GM21825 (cell line): ENCODE data around the gene WDR83.
"Not testable (repeated sequence)": the region's sequence is repeated elsewhere in the genome, so short reads cannot be mapped to it uniquely, and the experiment has no call there.

ENCODE experiments used
- ATAC-seq: cut with Tn5 transposase; IDR thresholded peaks from one replicate; pipeline ENCODE4 v1.9.1; 2021; ENCODE audit warnings: mild to moderate bottlenecking, moderate library complexity; ENCODE audit not compliant: unreplicated experiment

WDR83 gene, protein sequence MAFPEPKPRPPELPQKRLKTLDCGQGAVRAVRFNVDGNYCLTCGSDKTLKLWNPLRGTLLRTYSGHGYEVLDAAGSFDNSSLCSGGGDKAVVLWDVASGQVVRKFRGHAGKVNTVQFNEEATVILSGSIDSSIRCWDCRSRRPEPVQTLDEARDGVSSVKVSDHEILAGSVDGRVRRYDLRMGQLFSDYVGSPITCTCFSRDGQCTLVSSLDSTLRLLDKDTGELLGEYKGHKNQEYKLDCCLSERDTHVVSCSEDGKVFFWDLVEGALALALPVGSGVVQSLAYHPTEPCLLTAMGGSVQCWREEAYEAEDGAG

DNA sequence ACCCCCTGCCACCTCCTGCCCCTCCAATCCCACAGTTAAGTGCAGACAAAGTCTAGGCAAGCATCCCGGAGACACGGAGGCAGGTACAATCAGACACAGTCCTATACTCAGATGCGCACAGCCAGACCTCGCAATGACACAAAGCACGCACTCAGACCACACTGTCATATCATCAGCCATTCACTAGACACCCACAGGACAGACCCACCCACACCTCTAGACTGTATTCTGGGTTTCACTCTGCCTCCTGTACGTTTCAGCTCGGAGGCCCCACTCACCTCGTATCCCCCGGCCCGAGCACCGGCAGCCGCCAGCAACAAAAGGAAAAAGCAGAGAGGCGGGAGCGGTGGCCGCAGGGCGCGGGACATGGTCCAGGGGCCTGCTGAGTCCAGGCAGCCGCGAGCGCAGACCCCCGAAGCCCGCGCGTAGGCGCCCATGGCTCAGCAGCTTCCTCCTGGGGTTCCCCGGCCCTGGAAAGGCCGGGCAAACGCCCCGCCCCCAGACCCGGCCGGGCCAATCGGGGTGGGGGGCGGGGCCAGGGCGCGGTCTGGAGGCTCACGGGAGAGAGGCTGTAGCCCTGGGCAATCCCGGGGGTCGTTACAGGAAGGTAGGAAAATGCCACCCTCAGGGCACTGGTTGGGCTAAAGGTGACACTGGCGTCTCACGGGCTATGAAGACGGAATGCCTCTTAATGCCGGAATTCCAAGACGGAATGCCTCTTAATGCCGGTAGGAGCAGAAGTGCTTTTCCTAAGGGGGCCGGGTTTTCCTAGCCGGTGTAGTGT is at the start of gene WDR83, which contains the start of gene MAN2B1:
TSS of gene WDR83 (plus strand) at position 543 of the 784 bp plus-strand sequence. CDS start 2,984 bp downstream, outside the sequence.
TSS of gene MAN2B1 (minus strand) at position 478 of the 784 bp plus-strand sequence. CDS start at position 437, 41 bp downstream.
- peak; percentile 48 for ATAC-seq

DNA sequence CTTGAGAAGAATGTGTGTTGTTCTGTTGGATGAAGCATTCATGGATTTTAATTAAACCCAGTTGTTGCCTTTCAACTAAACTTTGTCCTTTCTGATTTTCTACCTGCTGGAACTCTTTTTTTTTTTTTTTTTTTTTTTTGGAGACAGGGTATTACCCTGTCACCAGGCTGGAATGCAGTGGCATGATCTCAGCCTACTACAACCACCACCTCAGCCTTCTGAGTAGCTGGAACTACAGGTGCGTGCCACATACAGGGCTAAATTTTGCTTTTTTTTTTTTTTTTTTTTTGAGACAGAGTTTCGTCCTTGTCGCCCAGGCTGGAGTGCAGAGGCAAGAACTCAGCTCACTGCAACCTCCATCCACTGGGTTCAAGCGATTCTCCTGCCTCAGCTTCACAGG is 49.0 kb upstream of the WDR83 start:
- no peak for ATAC-seq

GRCh38 chr19:12621253-12622024 is 45.2 kb upstream of the WDR83 start:
- ATAC-seq, result not testable (repeated sequence)

DNA sequence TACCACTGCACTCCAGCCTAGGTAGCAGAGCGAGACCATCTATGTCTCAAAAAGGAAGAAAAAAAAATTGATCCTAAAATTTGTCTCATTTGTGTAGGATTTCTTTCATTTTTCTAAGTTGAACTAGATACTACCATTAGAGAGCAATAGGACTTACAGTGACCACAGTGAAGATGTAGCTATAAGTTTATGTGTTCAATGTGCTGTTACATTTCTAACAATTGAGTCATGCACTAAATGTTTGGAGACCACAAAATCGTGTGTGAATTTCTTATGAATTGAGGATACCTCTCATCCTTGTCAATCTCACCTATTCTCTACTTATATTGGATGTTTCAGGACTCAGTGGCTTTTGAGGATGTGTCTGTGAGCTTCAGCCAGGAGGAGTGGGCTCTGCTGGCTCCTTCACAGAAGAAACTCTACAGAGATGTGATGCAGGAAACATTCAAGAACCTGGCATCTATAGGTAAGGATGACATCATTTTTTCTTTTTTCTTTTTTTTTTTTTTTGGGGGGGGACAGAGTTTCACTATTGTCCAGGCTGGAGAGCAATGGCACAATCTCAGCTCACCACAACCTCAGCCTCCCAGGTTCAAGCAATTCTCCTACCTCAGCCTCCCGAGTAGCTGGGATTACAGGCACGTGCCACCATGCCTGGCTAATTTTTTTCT is 43.1 kb upstream of the WDR83 start:
- ATAC-seq, result no peak

GRCh38 chr19:12626958-12627357 is 39.6 kb upstream of the WDR83 start:
- ATAC-seq, result no peak

DNA sequence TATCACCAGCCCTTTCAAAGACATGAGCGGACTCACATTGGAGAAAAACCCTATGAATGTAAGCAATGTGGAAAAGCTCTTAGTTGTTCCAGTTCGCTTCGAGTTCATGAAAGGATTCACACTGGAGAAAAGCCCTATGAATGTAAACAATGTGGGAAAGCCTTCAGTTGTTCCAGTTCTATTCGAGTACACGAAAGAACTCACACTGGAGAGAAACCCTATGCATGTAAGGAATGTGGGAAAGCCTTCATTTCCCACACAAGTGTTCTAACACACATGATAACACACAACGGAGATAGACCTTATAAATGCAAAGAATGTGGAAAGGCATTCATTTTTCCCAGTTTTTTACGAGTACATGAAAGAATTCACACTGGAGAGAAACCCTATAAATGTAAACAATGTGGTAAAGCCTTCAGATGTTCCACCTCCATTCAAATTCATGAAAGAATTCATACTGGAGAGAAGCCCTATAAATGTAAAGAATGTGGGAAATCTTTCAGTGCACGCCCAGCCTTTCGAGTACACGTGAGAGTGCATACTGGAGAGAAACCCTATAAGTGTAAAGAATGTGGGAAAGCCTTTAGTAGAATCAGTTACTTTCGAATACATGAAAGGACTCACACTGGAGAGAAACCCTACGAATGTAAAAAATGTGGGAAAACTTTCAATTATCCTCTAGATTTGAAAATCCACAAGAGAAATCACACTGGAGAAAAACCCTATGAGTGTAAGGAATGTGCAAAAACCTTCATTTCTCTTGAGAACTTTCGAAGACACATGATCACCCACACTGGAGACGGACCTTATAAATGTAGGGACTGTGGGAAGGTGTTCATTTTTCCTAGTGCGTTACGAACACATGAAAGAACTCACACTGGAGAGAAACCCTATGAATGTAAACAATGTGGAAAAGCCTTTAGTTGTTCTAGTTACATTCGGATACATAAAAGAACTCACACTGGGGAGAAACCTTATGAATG is 38.3 kb upstream of the WDR83 start:
- ATAC-seq, result no peak

DNA sequence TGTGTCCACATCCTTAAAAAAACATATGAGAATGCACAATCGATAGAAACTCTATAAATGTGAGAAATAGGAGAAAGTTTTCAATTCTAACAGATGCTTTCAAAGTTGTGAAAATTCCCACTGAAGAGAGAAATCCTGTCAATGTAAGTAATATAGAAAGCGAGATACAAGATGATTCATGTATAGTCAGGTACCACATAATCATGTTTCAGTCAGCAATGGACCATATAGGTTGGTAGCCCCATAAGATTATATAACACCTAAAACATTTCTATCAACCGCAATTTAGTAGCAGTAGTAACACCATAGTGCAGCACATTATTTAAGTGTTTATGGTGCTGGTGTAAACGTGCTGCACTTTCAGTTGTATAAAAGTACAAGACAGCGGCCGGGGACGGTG is 37.4 kb upstream of the WDR83 start:
- no peak for ATAC-seq

DNA sequence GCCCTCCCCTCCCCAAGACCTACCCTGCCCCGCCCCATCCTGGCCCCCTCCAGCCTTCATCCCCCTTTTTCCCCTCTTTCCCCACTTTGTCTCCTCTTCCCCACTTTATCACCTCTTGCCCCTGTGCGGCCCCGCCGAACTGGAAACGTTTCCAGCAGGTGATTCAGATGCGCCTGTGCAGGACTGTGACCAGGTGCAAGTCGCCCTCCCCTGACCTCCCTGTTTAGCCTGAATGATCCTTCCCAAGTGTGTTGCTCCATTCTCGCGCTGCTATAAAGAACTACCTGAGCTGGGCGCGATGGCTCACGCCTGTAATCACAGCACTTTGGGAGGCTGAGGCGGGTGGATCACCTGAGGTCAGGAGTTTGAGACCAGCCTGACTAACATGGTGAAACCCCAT is 30.0 kb upstream of the WDR83 start:
- no peak for ATAC-seq

- ATAC-seq, result no peak
These were observed 27.9 kb upstream of the WDR83 start for GRCh38 chr19:12638611-12639182.

DNA sequence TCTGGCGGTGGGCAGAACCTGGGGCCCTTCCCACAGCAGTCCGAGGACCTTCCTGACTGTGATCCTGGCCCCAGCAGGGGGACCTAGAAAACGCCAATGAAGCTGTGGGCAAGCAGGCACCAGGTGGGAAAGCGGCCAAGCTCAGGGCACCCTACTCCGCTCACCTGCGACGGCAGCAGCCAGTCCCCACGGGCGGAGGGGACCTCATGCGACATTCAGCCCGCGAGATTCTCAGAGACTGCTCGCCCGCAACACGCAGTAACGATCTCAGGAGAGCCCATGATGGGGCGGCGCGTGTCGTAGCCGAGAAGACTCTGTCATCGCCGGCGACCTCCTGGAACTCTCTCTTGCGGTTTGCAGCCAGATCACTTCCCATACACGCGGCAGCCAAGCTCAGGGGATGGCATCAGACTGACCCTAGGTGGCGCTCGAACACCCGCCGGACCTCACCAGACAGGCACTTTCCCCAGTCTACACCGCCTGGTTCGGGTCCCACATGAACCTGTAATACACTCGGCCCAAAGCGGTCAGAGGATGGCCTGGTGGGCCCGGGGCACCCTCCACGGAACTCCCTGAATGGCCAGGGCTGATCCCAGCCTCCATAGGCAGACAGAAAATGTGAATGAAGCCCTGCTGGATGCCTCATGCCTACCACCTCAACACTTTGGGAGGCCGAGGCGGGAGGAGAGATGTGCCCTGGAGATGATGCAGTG is 26.6 kb upstream of the WDR83 start:
- peak; percentile 60 for ATAC-seq

DNA sequence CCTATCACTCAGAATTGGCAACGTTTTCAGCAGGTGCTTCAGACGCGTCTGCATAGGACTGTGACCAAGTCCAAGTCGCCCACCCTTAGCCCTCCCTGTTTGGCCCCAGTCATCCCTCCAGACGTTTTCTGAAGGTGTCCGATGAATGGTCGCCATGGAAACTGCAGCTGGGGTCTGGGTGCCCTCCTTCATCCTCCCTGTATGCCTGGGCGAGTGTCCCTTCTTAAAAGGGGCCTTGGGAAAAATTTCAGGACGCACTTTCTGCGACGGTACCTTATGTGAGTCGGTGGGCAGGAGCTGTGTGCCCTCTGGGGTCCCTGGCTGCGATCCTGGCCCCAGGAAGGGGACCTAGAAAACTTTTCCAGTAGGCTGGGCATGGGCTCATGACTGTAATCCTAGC is 25.2 kb upstream of the WDR83 start:
- no peak for ATAC-seq

DNA sequence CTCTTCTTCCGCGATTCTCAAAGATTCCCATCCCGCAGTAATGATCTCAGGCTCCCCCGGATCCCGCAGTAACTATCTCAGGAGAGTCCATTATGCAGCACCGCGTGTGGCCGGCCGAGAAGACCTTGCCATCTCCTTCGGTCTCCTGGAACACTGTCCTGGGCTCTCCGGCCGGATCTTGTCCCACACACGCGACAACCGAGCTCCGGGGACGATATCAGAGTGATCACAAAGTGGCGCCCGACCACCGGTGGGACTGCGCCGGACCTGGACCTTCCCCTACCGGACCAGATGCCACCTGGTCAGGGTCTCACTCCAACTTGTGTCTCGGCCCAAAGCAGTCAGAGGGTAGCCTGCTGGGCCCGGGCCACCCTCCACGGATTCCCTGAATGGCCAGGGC is 24.1 kb upstream of the WDR83 start:
- no peak for ATAC-seq

DNA sequence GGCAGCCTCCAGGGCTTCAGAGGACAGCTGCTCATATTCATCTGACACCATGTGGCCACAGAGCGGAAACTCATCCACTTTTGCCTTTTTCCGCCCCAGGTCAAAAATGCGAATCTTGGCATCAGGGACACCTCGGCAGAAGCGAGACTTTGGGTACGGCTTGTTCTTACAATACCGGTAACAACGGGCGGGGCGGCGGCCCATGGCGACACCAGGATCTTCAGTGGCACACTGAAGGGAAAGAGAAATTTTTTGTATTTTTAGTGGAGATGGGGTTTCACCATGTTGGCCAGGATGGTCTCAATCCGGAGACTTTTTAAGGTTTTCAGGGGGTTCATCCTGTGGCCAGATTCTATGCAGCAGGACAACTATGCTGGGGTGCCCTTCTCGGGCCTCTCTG is 22.9 kb upstream of the WDR83 start:
- not testable (repeated sequence) for ATAC-seq

GRCh38 chr19:12646551-12646950 is 20.1 kb upstream of the WDR83 start:
- ATAC-seq, result no peak

DNA sequence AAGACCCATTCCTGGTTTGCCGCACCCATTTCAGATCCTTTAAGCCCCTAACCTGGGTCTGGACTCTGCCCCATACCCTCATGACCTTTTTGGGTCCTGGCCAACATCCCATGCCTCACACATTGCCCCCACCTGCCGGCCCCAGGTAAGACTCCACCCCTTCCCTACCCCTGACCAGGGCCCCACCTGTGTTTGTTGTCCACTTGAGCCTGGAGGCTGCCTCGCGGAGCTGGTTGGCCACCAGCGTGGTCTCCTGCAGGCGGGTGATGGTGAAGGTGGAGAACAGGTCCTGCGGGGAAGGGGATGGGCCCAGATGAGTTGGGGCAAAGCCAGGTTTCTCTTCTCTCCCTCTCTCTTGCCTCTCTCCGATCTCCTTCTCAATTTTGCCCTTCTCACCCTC is 19.6 kb upstream of the WDR83 start:
- no peak for ATAC-seq

DNA sequence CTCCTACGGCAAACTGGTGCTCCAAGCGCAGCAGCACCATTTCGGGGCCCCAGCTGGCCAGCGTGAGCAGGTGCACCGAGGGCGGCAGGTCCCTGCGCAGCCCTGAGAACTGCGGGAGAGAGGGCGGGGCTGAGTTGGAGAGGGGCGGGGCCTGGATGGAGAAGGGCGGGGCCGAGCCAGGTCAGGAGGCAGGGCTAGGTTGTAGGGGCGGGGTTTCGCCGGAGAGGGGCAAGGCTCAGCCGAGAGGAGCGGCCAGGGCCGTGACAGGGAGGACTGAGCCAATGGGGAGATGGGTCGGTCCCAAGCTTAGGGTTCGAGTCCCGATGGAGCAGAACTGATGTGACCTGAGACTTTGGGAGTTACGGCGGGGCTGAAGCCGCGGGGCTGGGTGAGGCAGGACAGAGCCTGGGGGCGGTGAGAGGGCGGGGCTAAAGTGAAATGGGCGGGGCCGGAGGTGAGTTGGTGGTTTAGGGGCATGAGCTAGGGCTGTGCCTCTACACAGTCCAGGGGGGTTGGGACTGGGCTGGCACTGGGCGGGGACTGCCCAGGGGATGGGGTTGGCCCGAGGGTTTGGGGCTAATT is 19.0 kb upstream of the WDR83 start:
- ATAC-seq, result no peak

- no peak for ATAC-seq
These were observed 18.5 kb upstream of the WDR83 start for GRCh38 chr19:12648088-12648487.

- no peak for ATAC-seq
These were observed 16.7 kb upstream of the WDR83 start for GRCh38 chr19:12649941-12650340.
